ENCODE results near the gene FAHD2A.
"Not testable (repeated sequence)": the region's sequence is repeated elsewhere in the genome, so short reads cannot be mapped to it uniquely, and the experiment has no call there.

- not testable (repeated sequence) for TF ChIP-seq CTCF (conservative IDR thresholded peaks at IDR 0.05 in 1 of 2, IDR thresholded peaks at IDR 0.05 in 1 of 2; ENCODE audit: extremely low read depth in 1 of 2, insufficient read depth in 1 of 2, low read depth in 1 of 2, low read length in 2 of 2); EZH2 (IDR thresholded peaks at IDR 0.05; ENCODE audit: borderline replicate concordance, low read length)
Measured at GRCh38 chr2:95463292-95463691, 60.8 kb downstream of the FAHD2A start.
